Activated naive CD4-positive, alpha-beta T cell treated with anti-CD3 and anti-CD28 coated beads for 36 hours (primary cell): Measurements from ENCODE around the gene TMEM184B. TPM values are rescaled to one million over a fixed set of nuclear protein-coding genes. Genes with fewer than 3 reads are reported as not detected.

Experiments used
- CTCF ChIA-PET: fragments of 350-600 bp; sonication (Branson Sonifier 250); formaldehyde crosslinking; loops from one replicate; lab custom pipeline; 2021; ENCODE audit warnings: antibody characterized with exemption; lab: Charles Lee
- DNase-seq: peaks from one replicate; pipeline ENCODE4 v3.0.0-alpha.2; 2020
- H3K27ac Mint-ChIP-seq: one replicate; pipeline ENCODE4 v1.8.0; 2021; ENCODE audit warnings: mild to moderate bottlenecking, mixed read lengths
- H3K27me3 Mint-ChIP-seq: one replicate; pipeline ENCODE4 v1.8.0; 2021; ENCODE audit warnings: low read depth, mixed read lengths
- H3K36me3 Mint-ChIP-seq: one replicate; pipeline ENCODE4 v1.8.0; 2021; ENCODE audit warnings: low read depth, mixed read lengths
- H3K4me1 Mint-ChIP-seq: one replicate; pipeline ENCODE4 v1.8.0; 2021; ENCODE audit warnings: low read depth, mixed read lengths
- H3K4me3 Mint-ChIP-seq: one replicate; pipeline ENCODE4 v1.8.0; 2021; ENCODE audit warnings: mild to moderate bottlenecking, moderate library complexity, mixed read lengths
- H3K9me3 Mint-ChIP-seq: one replicate; pipeline ENCODE4 v1.8.0; 2021; ENCODE audit warnings: mixed read lengths
- intact Hi-C: fragments of 100-400 bp; cut with micrococcal nuclease; formaldehyde crosslinking; loops from one replicate; pipeline ENCODE4 v1.15.1; 2023
- total RNA-seq, 2 experiments: library from RNA; stranded (reverse); gene quantifications; one replicate each; pipeline ENCODE4 v1.2.3, GENCODE V29; 2021

TMEM184B gene
- total RNA-seq, 2 experiments from 2014 or later, result 15.0 to 15.3 TPM

- intact Hi-C loops, result no loop called here
- Mint-ChIP-seq H3K4me3 (no peak overlapping the region), H3K36me3 (no peaks in the 10 kb centered on the region), H3K9me3 (no peaks in the 10 kb centered on the region), H3K4me1 (no peaks in the 10 kb centered on the region), H3K27ac (no peak overlapping the region), H3K27me3 (no peaks in the 10 kb centered on the region)
- CTCF ChIA-PET, result no interaction called here
- no peak for DNase-seq
Measured at GRCh38 chr22:38250643-38251340, 22.0 kb downstream of the TMEM184B start.

- no peaks in the 10 kb centered on the region for H3K27me3 Mint-ChIP-seq
- no peak for DNase-seq
- no peaks in the 10 kb centered on the region for H3K4me1 Mint-ChIP-seq
- no peaks in the 10 kb centered on the region for H3K36me3 Mint-ChIP-seq
- no peak overlapping the region for H3K27ac Mint-ChIP-seq
- intact Hi-C loops, result no loop called here
- no peaks in the 10 kb centered on the region for H3K9me3 Mint-ChIP-seq
- H3K4me3 Mint-ChIP-seq, result no peak overlapping the region
- CTCF ChIA-PET, result interaction anchor here (0.9 kb wide), 1 partner anchor 19 kb away, joined by 3 read pairs; no protein-coding TSS in a partner anchor
Measured at GRCh38 chr22:38249803-38250642, 22.8 kb downstream of the TMEM184B start.

- no peaks in the 10 kb centered on the region for H3K36me3 Mint-ChIP-seq
- no peak overlapping the region for H3K27ac Mint-ChIP-seq
- H3K9me3 Mint-ChIP-seq, result no peaks in the 10 kb centered on the region
- no peaks in the 10 kb centered on the region for H3K27me3 Mint-ChIP-seq
- CTCF ChIA-PET, result interaction anchor here (0.9 kb wide), 1 partner anchor 18 kb away, joined by 3 read pairs; no protein-coding TSS in a partner anchor
- no peak overlapping the region for H3K4me3 Mint-ChIP-seq
- intact Hi-C loops, result no loop called here
- no peak for DNase-seq
- H3K4me1 Mint-ChIP-seq, result no peaks in the 10 kb centered on the region
Measured at GRCh38 chr22:38249301-38249700, 23.5 kb downstream of the TMEM184B start.

- H3K36me3 Mint-ChIP-seq, result no peaks in the 10 kb centered on the region
- H3K4me1 Mint-ChIP-seq, result no peaks in the 10 kb centered on the region
- H3K27ac Mint-ChIP-seq, result no peak overlapping the region
- DNase-seq, result no peak
- no peaks in the 10 kb centered on the region for H3K9me3 Mint-ChIP-seq
- CTCF ChIA-PET, result no interaction called here
- H3K4me3 Mint-ChIP-seq, result no peak overlapping the region
- intact Hi-C loops, result no loop called here
- H3K27me3 Mint-ChIP-seq, result no peaks in the 10 kb centered on the region
Measured at GRCh38 chr22:38248280-38248679, 24.5 kb downstream of the TMEM184B start.

- Mint-ChIP-seq H3K27ac (no peak overlapping the region), H3K9me3 (no peaks in the 10 kb centered on the region), H3K4me3 (no peak overlapping the region), H3K4me1 (no peaks in the 10 kb centered on the region), H3K27me3 (no peaks in the 10 kb centered on the region), H3K36me3 (no peaks in the 10 kb centered on the region)
- DNase-seq, result no peak
- intact Hi-C loops, result no loop called here
- CTCF ChIA-PET, result no interaction called here
Measured at GRCh38 chr22:38247713-38248112, 25.1 kb downstream of the TMEM184B start.

GRCh38 chr22:38246692-38247091, 26.1 kb downstream of the TMEM184B start:
- intact Hi-C loops, result no loop called here
- CTCF ChIA-PET, result no interaction called here
- H3K27me3 Mint-ChIP-seq, result no peaks in the 10 kb centered on the region
- H3K4me3 Mint-ChIP-seq, result no peak overlapping the region
- no peaks in the 10 kb centered on the region for H3K9me3 Mint-ChIP-seq
- DNase-seq, result no peak
- no peak overlapping the region for H3K27ac Mint-ChIP-seq
- H3K36me3 Mint-ChIP-seq, result no peaks in the 10 kb centered on the region
- no peaks in the 10 kb centered on the region for H3K4me1 Mint-ChIP-seq

GRCh38 chr22:38246046-38246658, 26.7 kb downstream of the TMEM184B start:
- H3K27ac Mint-ChIP-seq, result no peak overlapping the region

GRCh38 chr22:38244106-38244505, 28.7 kb downstream of the TMEM184B start:
- H3K36me3 Mint-ChIP-seq, result peaks cover 2% of the 10 kb centered on the region
- no peak for DNase-seq
- H3K4me3 Mint-ChIP-seq, result no peak overlapping the region
- H3K4me1 Mint-ChIP-seq, result no peaks in the 10 kb centered on the region
- no peaks in the 10 kb centered on the region for H3K9me3 Mint-ChIP-seq
- no peaks in the 10 kb centered on the region for H3K27me3 Mint-ChIP-seq
- CTCF ChIA-PET, result interaction anchor here (1.2 kb wide), 1 partner anchor 16 kb away, joined by 3 read pairs; no protein-coding TSS in a partner anchor
- no peak overlapping the region for H3K27ac Mint-ChIP-seq
- intact Hi-C loops, result no loop called here

More at GRCh38 chr22:38246046-38246658, 26.7 kb downstream of the TMEM184B start:
- H3K4me1 Mint-ChIP-seq, result no peaks in the 10 kb centered on the region
- DNase-seq, result no peak
- H3K4me3 Mint-ChIP-seq, result no peak overlapping the region
- intact Hi-C loops, result no loop called here
- no peaks in the 10 kb centered on the region for H3K36me3 Mint-ChIP-seq
- CTCF ChIA-PET, result interaction anchor here (0.7 to 0.9 kb wide), 2 partner anchors 16 to 79 kb away, joined by 3 read pairs; no protein-coding TSS in a partner anchor
- H3K9me3 Mint-ChIP-seq, result no peaks in the 10 kb centered on the region
- H3K27me3 Mint-ChIP-seq, result no peaks in the 10 kb centered on the region

GRCh38 chr22:38243007-38243765, 29.6 kb downstream of the TMEM184B start:
- Mint-ChIP-seq H3K27ac (no peak overlapping the region), H3K36me3 (peaks cover 2% of the 10 kb centered on the region), H3K4me3 (no peak overlapping the region), H3K27me3 (no peaks in the 10 kb centered on the region), H3K4me1 (no peaks in the 10 kb centered on the region), H3K9me3 (no peaks in the 10 kb centered on the region)
- CTCF ChIA-PET, result no interaction called here
- intact Hi-C loops, result no loop called here
- no peak for DNase-seq

GRCh38 chr22:38240734-38241252, 32.0 kb downstream of the TMEM184B start:
- no peak overlapping the region for H3K27ac Mint-ChIP-seq
- CTCF ChIA-PET, result interaction anchor here (0.7 kb wide), 1 partner anchor 143 kb away, joined by 5 read pairs; no protein-coding TSS in a partner anchor

GRCh38 chr22:38239101-38239761, 33.6 kb downstream of the TMEM184B start:
- peaks cover 2% of the 10 kb centered on the region for H3K36me3 Mint-ChIP-seq
- CTCF ChIA-PET, result no interaction called here
- no peak for DNase-seq
- H3K27ac Mint-ChIP-seq, result no peak overlapping the region
- H3K4me3 Mint-ChIP-seq, result no peak overlapping the region
- no peaks in the 10 kb centered on the region for H3K4me1 Mint-ChIP-seq
- no peaks in the 10 kb centered on the region for H3K9me3 Mint-ChIP-seq
- no peaks in the 10 kb centered on the region for H3K27me3 Mint-ChIP-seq
- intact Hi-C loops, result no loop called here

More at GRCh38 chr22:38240734-38241252, 32.0 kb downstream of the TMEM184B start:
- no peaks in the 10 kb centered on the region for H3K9me3 Mint-ChIP-seq
- no peaks in the 10 kb centered on the region for H3K27me3 Mint-ChIP-seq
- H3K4me3 Mint-ChIP-seq, result no peak overlapping the region
- DNase-seq, result no peak
- H3K4me1 Mint-ChIP-seq, result no peaks in the 10 kb centered on the region
- intact Hi-C loops, result no loop called here
- peaks cover 2% of the 10 kb centered on the region for H3K36me3 Mint-ChIP-seq
